ENCODE measurements around the gene COL16A1. TPM values are rescaled to one million over a fixed set of nuclear protein-coding genes. Genes with fewer than 3 reads are reported as not detected.
A peak's percentile ranks its signal among the peaks of the same experiment; 100 is the strongest.

The COL16A1 gene
- total RNA-seq, 2 donors from 2014 or later, result 0.49 to 0.82 TPM

GRCh38 chr1:31632649-31633048 is 71.2 kb downstream of the COL16A1 start:
- peaks cover 10% of the 10 kb centered on the region for H3K4me1 Mint-ChIP-seq (ENCODE audit: low read depth)
- peaks cover 1 to 2% of the 10 kb centered on the region in 2 donors for H3K36me3 Mint-ChIP-seq (ENCODE audit: insufficient read depth in 2 of 2)
- no peak overlapping the region for H3K27ac Mint-ChIP-seq
- H3K9me3 Mint-ChIP-seq, result no peaks in the 10 kb centered on the region
- ATAC-seq (replicated peaks in 1 of 2), result no peak
- H3K4me3 Mint-ChIP-seq, result no peak overlapping the region
- H3K27me3 Mint-ChIP-seq (ENCODE audit: low read depth), result no peaks in the 10 kb centered on the region
- no peak for DNase-seq

GRCh38 chr1:31628931-31629556 is 74.8 kb downstream of the COL16A1 start:
- Mint-ChIP-seq H3K36me3 (ENCODE audit: insufficient read depth in 2 of 2) (peaks cover 1 to 2% of the 10 kb centered on the region in 2 donors), H3K4me3 (no peak overlapping the region), H3K27me3 (ENCODE audit: low read depth) (no peaks in the 10 kb centered on the region), H3K9me3 (no peaks in the 10 kb centered on the region), H3K4me1 (ENCODE audit: low read depth) (peaks cover 3% of the 10 kb centered on the region), H3K27ac (no peak overlapping the region)
- no peak for DNase-seq
- ATAC-seq (replicated peaks in 1 of 2), result no peak

- Mint-ChIP-seq H3K27ac (no peak overlapping the region), H3K4me1 (ENCODE audit: low read depth) (peaks cover 8% of the 10 kb centered on the region), H3K4me3 (no peak overlapping the region), H3K9me3 (no peaks in the 10 kb centered on the region), H3K27me3 (ENCODE audit: low read depth) (no peaks in the 10 kb centered on the region), H3K36me3 (ENCODE audit: insufficient read depth in 2 of 2) (peaks cover 1 to 2% of the 10 kb centered on the region in 2 donors)
- ATAC-seq (replicated peaks in 1 of 2) (no peak), DNase-seq (no peak)
These were observed 75.8 kb downstream of the COL16A1 start for GRCh38 chr1:31627930-31628559.

GRCh38 chr1:31627301-31627929 is 76.4 kb downstream of the COL16A1 start:
- DNase-seq, result no peak
- Mint-ChIP-seq H3K27me3 (ENCODE audit: low read depth) (no peaks in the 10 kb centered on the region), H3K27ac (no peak overlapping the region), H3K36me3 (ENCODE audit: insufficient read depth in 2 of 2) (peaks cover 1 to 2% of the 10 kb centered on the region in 2 donors), H3K4me3 (no peak overlapping the region), H3K4me1 (ENCODE audit: low read depth) (peaks cover 8% of the 10 kb centered on the region), H3K9me3 (no peaks in the 10 kb centered on the region)
- no peak for ATAC-seq (replicated peaks in 1 of 2)

DNA sequence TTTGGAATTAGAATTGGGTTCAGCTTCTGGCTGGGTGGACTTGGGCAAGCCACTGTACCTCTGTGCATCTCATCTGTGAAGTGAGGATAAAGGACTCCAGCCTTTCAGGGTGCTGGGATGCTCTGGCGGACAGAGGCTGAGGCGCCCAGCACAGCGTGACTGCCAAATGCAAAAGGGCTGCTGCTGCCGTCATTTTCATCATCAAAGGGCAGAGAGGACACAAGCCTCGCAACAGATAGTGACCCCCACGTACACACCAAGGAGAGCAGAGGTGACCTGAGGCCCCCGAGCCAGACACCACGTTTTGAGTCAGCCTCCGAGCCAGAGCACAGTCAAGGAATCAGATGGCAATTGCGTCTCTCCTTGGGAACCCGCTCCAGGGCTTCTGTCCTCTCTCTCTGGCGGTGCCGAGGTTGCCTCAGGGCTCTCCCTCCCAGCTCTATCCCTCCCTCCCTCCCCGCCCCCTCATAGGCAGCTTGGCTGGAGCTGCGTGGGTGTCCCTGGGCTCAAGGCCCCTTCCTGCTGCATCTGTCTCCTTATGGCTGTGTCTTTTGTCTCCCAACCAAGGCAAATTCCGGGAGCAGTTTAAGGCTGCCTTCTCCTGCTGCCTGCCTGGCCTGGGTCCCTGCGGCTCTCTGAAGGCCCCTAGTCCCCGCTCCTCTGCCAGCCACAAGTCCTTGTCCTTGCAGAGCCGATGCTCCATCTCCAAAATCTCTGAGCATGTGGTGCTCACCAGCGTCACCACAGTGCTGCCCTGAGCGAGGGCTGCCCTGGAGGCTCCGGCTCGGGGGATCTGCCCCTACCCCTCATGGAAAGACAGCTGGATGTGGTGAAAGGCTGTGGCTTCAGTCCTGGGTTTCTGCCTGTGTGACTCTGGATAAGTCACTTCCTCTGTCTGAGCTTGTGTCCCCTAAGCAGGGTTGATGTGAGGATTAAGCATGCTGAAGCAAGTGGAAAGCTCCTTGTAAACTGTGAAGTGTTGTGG is 77.3 kb downstream of the COL16A1 start:
- H3K27me3 Mint-ChIP-seq (ENCODE audit: low read depth), result no peaks in the 10 kb centered on the region
- DNase-seq, result no peak
- H3K27ac Mint-ChIP-seq, result no peak overlapping the region
- ATAC-seq (replicated peaks in 1 of 2), result no peak
- H3K4me3 Mint-ChIP-seq, result no peak overlapping the region
- H3K9me3 Mint-ChIP-seq, result no peaks in the 10 kb centered on the region
- peaks cover 1 to 2% of the 10 kb centered on the region in 2 donors for H3K36me3 Mint-ChIP-seq (ENCODE audit: insufficient read depth in 2 of 2)
- H3K4me1 Mint-ChIP-seq (ENCODE audit: low read depth), result peaks cover 8% of the 10 kb centered on the region

GRCh38 chr1:31625561-31626222 is 78.1 kb downstream of the COL16A1 start:
- no peak overlapping the region for H3K4me3 Mint-ChIP-seq
- H3K36me3 Mint-ChIP-seq (ENCODE audit: insufficient read depth in 2 of 2), result peaks cover 1 to 2% of the 10 kb centered on the region in 2 donors
- ATAC-seq (replicated peaks in 1 of 2) (peak in 1 of 2 donors; percentile 7), DNase-seq (no peak)
- no peaks in the 10 kb centered on the region for H3K9me3 Mint-ChIP-seq
- H3K4me1 Mint-ChIP-seq (ENCODE audit: low read depth), result peaks cover 8% of the 10 kb centered on the region
- H3K27me3 Mint-ChIP-seq (ENCODE audit: low read depth), result no peaks in the 10 kb centered on the region
- H3K27ac Mint-ChIP-seq, result no peak overlapping the region

DNA sequence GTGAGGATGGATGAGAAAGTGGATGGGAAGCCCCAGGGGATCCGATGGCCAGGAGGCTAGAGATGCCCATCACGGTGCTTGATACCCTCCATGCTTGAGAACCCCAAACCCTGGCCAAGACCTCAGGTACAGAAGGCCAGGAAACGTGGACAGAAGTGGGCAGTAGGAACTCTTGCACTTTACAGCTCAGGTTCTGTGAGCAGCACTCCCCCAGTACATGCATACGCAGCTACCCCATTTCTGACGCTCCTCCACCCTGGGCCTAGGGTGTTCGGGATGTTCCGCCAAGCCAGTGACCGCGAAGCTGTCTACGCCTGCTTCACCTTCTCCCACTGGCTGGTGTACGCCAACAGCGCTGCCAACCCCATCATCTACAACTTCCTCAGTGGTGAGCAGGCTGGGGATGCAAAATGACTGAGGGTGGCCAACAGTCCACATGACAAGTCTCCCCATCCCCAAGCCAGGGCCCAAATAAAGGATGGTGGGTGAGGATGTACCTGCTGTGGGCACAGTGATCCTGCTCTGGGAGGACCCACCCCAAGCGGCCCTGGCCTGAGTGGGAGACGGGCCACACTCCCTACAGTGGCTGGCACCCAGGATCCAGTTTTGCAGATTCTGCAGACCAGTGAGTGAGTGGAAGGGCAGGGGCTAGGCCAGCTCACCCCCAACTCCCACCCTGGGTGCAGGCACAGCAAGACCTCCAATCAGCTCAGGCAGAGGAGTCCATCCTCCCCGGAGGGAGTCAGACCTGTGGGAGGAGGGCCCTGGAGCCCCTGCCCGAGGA is 78.9 kb downstream of the COL16A1 start:
- Mint-ChIP-seq H3K4me3 (no peak overlapping the region), H3K27me3 (ENCODE audit: low read depth) (no peaks in the 10 kb centered on the region), H3K27ac (no peak overlapping the region), H3K36me3 (ENCODE audit: insufficient read depth in 2 of 2) (no peaks in the 10 kb centered on the region), H3K9me3 (no peaks in the 10 kb centered on the region), H3K4me1 (ENCODE audit: low read depth) (peaks cover 8% of the 10 kb centered on the region)
- no peak for ATAC-seq (replicated peaks in 1 of 2)
- no peak for DNase-seq

GRCh38 chr1:31624309-31624708 is 79.5 kb downstream of the COL16A1 start:
- Mint-ChIP-seq H3K36me3 (ENCODE audit: insufficient read depth in 2 of 2) (no peaks in the 10 kb centered on the region), H3K27ac (no peak overlapping the region), H3K9me3 (no peaks in the 10 kb centered on the region), H3K27me3 (ENCODE audit: low read depth) (peaks cover 6% of the 10 kb centered on the region), H3K4me1 (ENCODE audit: low read depth) (peaks cover 8% of the 10 kb centered on the region), H3K4me3 (no peak overlapping the region)
- ATAC-seq (replicated peaks in 1 of 2) (no peak), DNase-seq (no peak)

GRCh38 chr1:31623365-31623764 is 80.5 kb downstream of the COL16A1 start:
- Mint-ChIP-seq H3K4me1 (ENCODE audit: low read depth) (peaks cover 8% of the 10 kb centered on the region), H3K27ac (no peak overlapping the region), H3K36me3 (ENCODE audit: insufficient read depth in 2 of 2) (no peaks in the 10 kb centered on the region), H3K27me3 (ENCODE audit: low read depth) (peaks cover 16% of the 10 kb centered on the region), H3K4me3 (no peak overlapping the region), H3K9me3 (no peaks in the 10 kb centered on the region)
- DNase-seq (no peak), ATAC-seq (replicated peaks in 1 of 2) (no peak)

DNA sequence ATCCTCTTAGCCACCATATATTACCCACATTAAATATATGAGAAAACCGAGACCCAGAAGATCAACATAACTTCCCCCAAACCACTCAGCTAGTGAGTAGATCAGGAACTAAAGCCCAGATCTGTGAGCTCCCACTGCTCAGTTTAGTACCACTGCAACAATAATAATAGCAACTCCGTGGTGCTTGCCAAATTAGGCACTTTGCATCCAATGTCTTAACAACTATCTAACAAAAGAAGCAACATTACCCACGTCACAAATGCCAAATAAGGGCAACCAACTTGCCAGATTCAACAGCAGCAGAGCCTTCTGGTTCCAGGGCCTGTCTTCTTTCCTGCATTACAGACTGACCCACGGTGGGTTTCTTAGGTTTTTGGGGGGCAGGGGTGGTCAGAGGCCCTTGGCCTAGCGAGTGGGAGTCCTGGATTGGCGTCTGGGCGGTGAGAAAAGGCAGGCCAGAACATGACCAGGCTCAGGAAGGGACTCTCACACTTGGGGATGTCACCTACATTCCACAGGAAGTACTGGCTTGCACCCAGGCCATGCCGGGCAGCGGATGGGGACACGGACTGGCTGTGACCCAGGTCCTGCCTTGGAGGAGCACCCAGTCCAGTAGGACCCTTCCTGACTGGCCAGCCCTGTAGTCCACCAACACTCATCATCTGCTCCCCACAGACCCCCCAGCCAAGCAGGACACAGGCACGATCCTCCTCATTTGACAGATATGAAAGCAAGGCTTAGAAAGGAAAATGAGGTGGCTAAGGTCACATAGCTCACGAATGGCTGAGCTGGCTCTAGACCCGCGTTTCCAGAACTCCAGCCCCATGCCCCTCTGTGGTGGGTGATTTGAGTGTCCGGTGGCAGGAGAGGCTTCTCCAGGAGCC is 81.7 kb downstream of the COL16A1 start:
- Mint-ChIP-seq H3K4me1 (ENCODE audit: low read depth) (peaks cover 10% of the 10 kb centered on the region), H3K27ac (no peak overlapping the region), H3K9me3 (no peaks in the 10 kb centered on the region), H3K4me3 (no peak overlapping the region), H3K36me3 (ENCODE audit: insufficient read depth in 2 of 2) (no peaks in the 10 kb centered on the region), H3K27me3 (ENCODE audit: low read depth) (peaks cover 22% of the 10 kb centered on the region)
- DNase-seq, result no peak
- no peak for ATAC-seq (replicated peaks in 1 of 2)

- H3K27ac Mint-ChIP-seq, result no peak overlapping the region
- no peak for ATAC-seq (replicated peaks in 1 of 2)
- no peaks in the 10 kb centered on the region for H3K9me3 Mint-ChIP-seq
- peaks cover 29% of the 10 kb centered on the region for H3K27me3 Mint-ChIP-seq (ENCODE audit: low read depth)
- DNase-seq, result no peak
- no peak overlapping the region for H3K4me3 Mint-ChIP-seq
- no peaks in the 10 kb centered on the region for H3K36me3 Mint-ChIP-seq (ENCODE audit: insufficient read depth in 2 of 2)
- H3K4me1 Mint-ChIP-seq (ENCODE audit: low read depth), result peaks cover 11% of the 10 kb centered on the region
These were observed 82.4 kb downstream of the COL16A1 start for GRCh38 chr1:31621498-31621820.

All from activated T-cell treated with anti-CD3 and anti-CD28 coated beads, Interleukin-2, amount 50 U/mL, for 72 hours (primary cell).